ENCODE data around the gene CTTNBP2.

DNA sequence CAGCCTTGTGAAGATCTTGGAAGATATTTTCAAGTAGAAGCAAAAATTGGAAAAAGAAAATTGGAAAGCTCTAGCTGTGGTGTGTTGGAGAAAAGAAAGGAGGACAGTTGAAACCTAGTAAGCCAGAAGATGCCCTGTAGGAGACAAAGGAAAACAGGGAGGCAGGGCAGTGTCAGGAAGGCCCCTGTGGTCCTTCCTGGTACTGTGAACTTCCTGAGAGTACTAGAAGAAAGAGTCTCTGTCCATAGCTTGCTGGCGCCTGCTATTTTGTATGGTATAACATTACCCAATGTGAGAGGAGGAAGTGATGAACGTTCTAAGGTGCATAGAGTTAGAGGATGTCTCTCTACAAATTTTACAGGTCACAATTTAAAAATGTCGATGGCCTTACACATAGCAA lies 183.1 kb downstream of the CTTNBP2 start:
- TF ChIP-seq, protein P1, sequence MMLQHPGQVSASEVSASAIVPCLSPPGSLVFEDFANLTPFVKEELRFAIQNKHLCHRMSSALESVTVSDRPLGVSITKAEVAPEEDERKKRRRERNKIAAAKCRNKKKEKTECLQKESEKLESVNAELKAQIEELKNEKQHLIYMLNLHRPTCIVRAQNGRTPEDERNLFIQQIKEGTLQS (IDR thresholded peaks at IDR 0.05; ENCODE audit: borderline replicate concordance, extremely low read depth, low read depth, low read length), result no peak
- TF ChIP-seq TAF1 (IDR thresholded peaks at IDR 0.05; ENCODE audit: borderline replicate concordance, low read depth, low read length) (no peak), NR2F1 (conservative IDR thresholded peaks at IDR 0.05) (no peak), RELA (IDR thresholded peaks at IDR 0.05; ENCODE audit: borderline replicate concordance, partially characterized antibody) (no peak), HCFC1 (IDR thresholded peaks at IDR 0.05; ENCODE audit: low read length) (no peak)
